Transverse colon (tissue), 4 donors: ENCODE results near the gene TMEM53. TPM values are rescaled to one million over a fixed set of nuclear protein-coding genes. Genes with fewer than 3 reads are reported as not detected.

ENCODE experiments used
- DNase-seq: peaks from one replicate; pipeline ENCODE4 v3.0.0-alpha.2; 2019
- H3K27ac ChIP-seq, 4 donors: fragments of 200-600 bp; sonication (generic); 2 replicates each; pipeline ENCODE4 v1.5.1; 2016 to 2018; ENCODE audit warnings: inconsistent platforms in 4 of 4
- H3K27me3 ChIP-seq: fragments of 200-600 bp; sonication (generic); 2 replicates; pipeline ENCODE4 v1.5.1; 2017; ENCODE audit warnings: inconsistent platforms
- H3K36me3 ChIP-seq, 4 donors: fragments of 200-600 bp; sonication (generic); 2 replicates each; pipeline ENCODE4 v1.5.1; 2017 to 2019; ENCODE audit warnings: inconsistent platforms in 4 of 4
- H3K4me1 ChIP-seq, 4 donors: fragments of 200-600 bp; sonication (generic); 2 replicates each; pipeline ENCODE4 v1.5.1; 2017 to 2020; ENCODE audit warnings: inconsistent platforms in 4 of 4
- H3K4me3 ChIP-seq, 4 donors: fragments of 200-600 bp; sonication (generic); 1 replicate in 1 of 4; 2 replicates in 3 of 4; pipeline versions ENCODE4 v1.5.1 to v1.6.1; 2017 to 2019; ENCODE audit warnings: inconsistent platforms in 4 of 4
- H3K9me3 ChIP-seq, 2 donors: fragments of 200-600 bp; sonication (generic); 2 replicates each; pipeline ENCODE4 v1.5.1; 2017 to 2019; ENCODE audit warnings: inconsistent platforms in 2 of 2
- CTCF ChIP-seq, 5 experiments: fragments of 200-600 bp in 3 of 5; fragments of 450-650 bp in 2 of 5; sonication (generic) in 3 of 5; IDR thresholded peaks; 1 replicate in 2 of 5; 2 replicates in 3 of 5; pipeline ENCODE4 v1.5.1; 2016 to 2017; ENCODE audit warnings: antibody characterized with exemption in 5 of 5, inconsistent platforms in 3 of 5, mild to moderate bottlenecking in 2 of 5, moderate library complexity in 1 of 5
- EP300 ChIP-seq: sonication (generic); formaldehyde crosslinking; IDR thresholded peaks from one replicate; pipeline ENCODE4 v1.6.1; 2017; ENCODE audit warnings: antibody characterized with exemption, low read depth
- POLR2A ChIP-seq: fragments of 450-650 bp; IDR thresholded peaks from one replicate; pipeline ENCODE4 v1.6.1; 2016; ENCODE audit warnings: antibody characterized with exemption, mild to moderate bottlenecking, moderate library complexity
- POLR2AphosphoS5 ChIP-seq, 3 donors: sonication (generic); formaldehyde crosslinking; IDR thresholded peaks; one replicate each; pipeline ENCODE4 v1.6.1; 2016; ENCODE audit warnings: antibody characterized with exemption in 3 of 3
- WGBS, 2 donors: methylation state at CpG; one replicate each; pipeline ENCODE4 v1.1.5; 2018; ENCODE audit warnings: low coverage in 1 of 2; 5-methylcytosine and 5-hydroxymethylcytosine counted together
- in situ Hi-C, 4 donors: fragments of 200-750 bp; cut with MboI; loops; one replicate each; pipeline versions ENCODE4 v1.15.0 to v1.15.1; 2017; ENCODE audit warnings: low sequenced_read_pairs in 3 of 4, low pct_ligation_motif_present in 1 of 4, low pct_unique_long_range_greater_than_20kb in 1 of 4
- intact Hi-C: fragments of 100-400 bp; cut with DNase I; formaldehyde crosslinking; loops from one replicate; pipeline ENCODE4 v1.15.1; 2023; ENCODE audit warnings: low total_unique reads
- total RNA-seq, 4 donors: library from RNA; depleted of rRNA; stranded (reverse); fragments of >200 nt; gene quantifications; one replicate each; pipeline ENCODE4 v1.1.0, GENCODE V29; 2016

The TMEM53 gene
- total RNA-seq, 4 donors from 2014 or later = 14.2 to 40.8 (median 22.9) TPM

DNA sequence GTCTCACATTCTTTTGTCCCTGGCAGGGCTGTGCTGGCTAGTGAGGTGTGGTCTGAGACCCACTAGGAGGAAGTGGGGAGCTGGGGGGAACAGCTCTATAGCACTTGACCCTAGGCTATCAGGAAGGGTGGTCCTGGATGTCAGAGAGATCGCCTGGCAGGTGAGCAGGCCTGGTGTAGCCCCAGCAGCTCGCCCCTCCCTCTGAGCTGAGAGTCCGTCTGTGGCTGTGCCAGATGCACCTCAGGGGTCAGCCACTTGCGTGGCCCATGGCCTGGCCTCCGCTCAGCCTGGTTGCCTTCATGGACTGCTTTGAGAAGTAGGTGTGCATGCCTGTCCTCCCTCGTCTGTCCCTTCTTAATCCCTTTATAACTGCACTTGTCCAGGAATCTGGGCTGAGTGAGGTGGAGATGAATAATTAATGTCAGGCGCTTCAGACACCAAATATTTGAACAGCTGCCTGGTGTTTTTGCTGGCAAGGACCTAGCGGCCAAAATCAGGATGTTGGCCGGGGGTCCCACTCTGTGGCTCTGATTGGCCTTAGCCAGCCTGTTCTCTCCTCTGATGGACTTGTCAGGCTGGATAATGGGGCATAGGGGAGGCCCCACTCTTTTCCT is 30.5 kb downstream of the TMEM53 start:
- Histone ChIP-seq H3K27me3 (no peaks in the 10 kb centered on the region), H3K27ac (peak overlapping the region in 3 of 4 donors; percentile 73 to 89 (median 80)), H3K36me3 (no peaks in the 10 kb centered on the region), H3K4me3 (no peak overlapping the region), H3K9me3 (no peaks in the 10 kb centered on the region), H3K4me1 (peaks cover 0 to 43% (median 9%) of the 10 kb centered on the region in 4 donors)
- intact Hi-C loops (no loop called here), in situ Hi-C loops (no loop called here)
- WGBS, 2 donors = 64 to 79% methylated on average over 4 to 9 of the region's 9 CpGs
- DNase-seq = no peak
- TF ChIP-seq POLR2A (no peak), EP300 (no peak), POLR2AphosphoS5 (IDR thresholded peaks at IDR 0.05) (no peak), CTCF (IDR thresholded peaks at IDR 0.05) (no peak)

DNA sequence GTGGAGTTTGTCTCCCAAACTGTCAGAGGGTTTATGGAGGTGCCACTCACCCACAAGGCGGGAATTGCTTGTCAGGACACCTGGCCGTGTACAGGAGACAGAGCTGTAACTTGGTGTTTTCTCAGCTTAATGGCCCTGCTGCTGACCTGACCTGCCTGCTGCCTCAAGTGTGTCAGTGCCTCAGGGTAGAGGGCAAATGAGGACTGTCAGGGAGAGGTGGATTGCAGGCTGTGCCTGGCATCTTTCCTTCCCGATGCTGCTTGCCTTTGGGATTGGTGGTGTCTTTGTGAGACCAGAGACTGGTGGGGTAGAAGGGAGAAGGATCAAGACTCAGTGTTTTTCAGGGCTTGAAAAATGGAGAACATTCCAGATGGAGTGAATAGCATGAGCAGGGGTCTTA is 31.4 kb downstream of the TMEM53 start:
- Histone ChIP-seq H3K4me1 (peaks cover 0 to 50% (median 9%) of the 10 kb centered on the region in 4 donors), H3K36me3 (no peaks in the 10 kb centered on the region), H3K4me3 (no peak overlapping the region), H3K27ac (peak overlapping the region in 3 of 4 donors; percentile 73 to 89 (median 80)), H3K9me3 (no peaks in the 10 kb centered on the region), H3K27me3 (no peaks in the 10 kb centered on the region)
- in situ Hi-C loops = no loop called here
- TF ChIP-seq POLR2A (no peak), POLR2AphosphoS5 (IDR thresholded peaks at IDR 0.05) (no peak), EP300 (no peak), CTCF (IDR thresholded peaks at IDR 0.05) (no peak)
- intact Hi-C loops = no loop called here
- WGBS, 2 donors = 78% methylated on average over 3 of the region's 3 CpGs; no CpG with 5 or more reads in 1 of the 2 donors
- DNase-seq = no peak

- Histone ChIP-seq H3K4me3 (no peak overlapping the region), H3K36me3 (no peaks in the 10 kb centered on the region), H3K9me3 (no peaks in the 10 kb centered on the region), H3K27ac (peak overlapping the region in 3 of 4 donors; percentile 3 to 80 (median 22)), H3K4me1 (peaks cover 0 to 56% (median 10%) of the 10 kb centered on the region in 4 donors), H3K27me3 (no peaks in the 10 kb centered on the region)
- no peak for DNase-seq
- in situ Hi-C loops (no loop called here), intact Hi-C loops (no loop called here)
- no peak for TF ChIP-seq EP300
- TF ChIP-seq POLR2A = no peak
- no peak for TF ChIP-seq POLR2AphosphoS5 (IDR thresholded peaks at IDR 0.05)
- TF ChIP-seq CTCF (IDR thresholded peaks at IDR 0.05) = no peak
- WGBS, 2 donors = 94 to 100% methylated on average over 1 to 2 of the region's 2 CpGs
Observed at GRCh38 chr1:44642255-44642654, 32.0 kb downstream of the TMEM53 start.

- Histone ChIP-seq H3K27ac (peak overlapping the region in 1 of 4 donors; percentile 80), H3K27me3 (no peaks in the 10 kb centered on the region), H3K4me3 (no peak overlapping the region), H3K9me3 (no peaks in the 10 kb centered on the region), H3K4me1 (peaks cover 0 to 56% (median 15%) of the 10 kb centered on the region in 4 donors), H3K36me3 (peaks cover 0 to 6% (median 3%) of the 10 kb centered on the region in 4 donors)
- in situ Hi-C loops (no loop called here), intact Hi-C loops (no loop called here)
- TF ChIP-seq EP300 (no peak), POLR2A (no peak), POLR2AphosphoS5 (IDR thresholded peaks at IDR 0.05) (no peak), CTCF (IDR thresholded peaks at IDR 0.05) (no peak)
- DNase-seq = no peak
- WGBS, 2 donors = 79 to 94% methylated on average over 3 to 12 of the region's 12 CpGs
Observed at GRCh38 chr1:44641126-44642102, 32.9 kb downstream of the TMEM53 start.
